ENCODE data around the gene IRF8.
"Not testable (repeated sequence)": the region's sequence is repeated elsewhere in the genome, so short reads cannot be mapped to it uniquely, and the experiment has no call there.

IRF8 gene

GRCh38 chr16:85898521-85899442 lies at the start of gene IRF8:
TSS of gene IRF8 (plus strand) at chr16:85899162. CDS start at chr16:85903016, 3,854 bp downstream.
- DNase-seq: no peak

- DNase-seq: no peak
Measured at GRCh38 chr16:85849388-85849787, 49.6 kb upstream of the IRF8 start.

GRCh38 chr16:85850344-85850880 lies 48.5 kb upstream of the IRF8 start:
- no peak for DNase-seq

GRCh38 chr16:85851034-85851785 lies 47.8 kb upstream of the IRF8 start:
- no peak for DNase-seq

- DNase-seq: no peak
Measured at GRCh38 chr16:85853547-85854545, 45.1 kb upstream of the IRF8 start.

GRCh38 chr16:85854935-85855334 lies 44.0 kb upstream of the IRF8 start:
- DNase-seq: no peak

- no peak for DNase-seq
Measured at GRCh38 chr16:85856079-85856478, 42.9 kb upstream of the IRF8 start.

GRCh38 chr16:85856585-85856984 lies 42.4 kb upstream of the IRF8 start:
- no peak for DNase-seq

- no peak for DNase-seq
Measured at GRCh38 chr16:85857406-85857805, 41.6 kb upstream of the IRF8 start.

GRCh38 chr16:85858571-85858970 lies 40.4 kb upstream of the IRF8 start:
- not testable (repeated sequence) for DNase-seq

- no peak for DNase-seq
Measured at GRCh38 chr16:85858984-85859817, 39.8 kb upstream of the IRF8 start.

- DNase-seq: no peak
Measured at GRCh38 chr16:85859818-85860125, 39.2 kb upstream of the IRF8 start.

GRCh38 chr16:85860413-85861094 lies 38.4 kb upstream of the IRF8 start:
- DNase-seq: no peak

GRCh38 chr16:85861095-85861825 lies 37.7 kb upstream of the IRF8 start:
- DNase-seq: no peak

GRCh38 chr16:85862476-85863383 lies 36.2 kb upstream of the IRF8 start:
- no peak for DNase-seq

- DNase-seq: no peak
Measured at GRCh38 chr16:85863384-85863774, 35.6 kb upstream of the IRF8 start.

- no peak for DNase-seq
Measured at GRCh38 chr16:85864965-85865364, 34.0 kb upstream of the IRF8 start.

GRCh38 chr16:85867189-85867588 lies 31.8 kb upstream of the IRF8 start:
- no peak for DNase-seq

GRCh38 chr16:85868495-85868894 lies 30.5 kb upstream of the IRF8 start:
- DNase-seq: no peak

All from NCI-H1048 (cell line).